HepG2 (cell line): ENCODE data around the gene OR6C75.

Source experiments
- BRCA1 ChIP-seq: sonication (generic); formaldehyde crosslinking; IDR thresholded peaks from 2 replicates; pipeline ENCODE4 v1.4.0; 2020; ENCODE audit warnings: missing genetic modification reagents
- CCAR2 ChIP-seq: fragments of 200-400 bp; formaldehyde crosslinking; optimal IDR thresholded peaks from 2 replicates; pipeline ENCODE3; 2018; ENCODE audit warnings: low read depth, mild to moderate bottlenecking, low read length, moderate library complexity
- CTCF ChIP-seq: sonication (generic); formaldehyde crosslinking; IDR thresholded peaks from 2 replicates; pipeline ENCODE4 v1.5.0; 2020; ENCODE audit warnings: mild to moderate bottlenecking, missing genetic modification reagents, moderate library complexity
- MLLT10 ChIP-seq: sonication (generic); formaldehyde crosslinking; IDR thresholded peaks from 2 replicates; pipeline ENCODE4 v1.4.0; 2020; ENCODE audit warnings: missing genetic modification reagents
- NR2C2 ChIP-seq: sonication (generic); formaldehyde crosslinking; IDR thresholded peaks from 2 replicates; pipeline ENCODE4 v1.4.0; 2020; ENCODE audit warnings: missing genetic modification reagents, mild to moderate bottlenecking, moderate library complexity, borderline replicate concordance
- NR2F2 ChIP-seq: IDR thresholded peaks from 2 replicates; pipeline ENCODE4 v1.6.1; 2012; ENCODE audit warnings: low read depth, inconsistent platforms, borderline replicate concordance
- PBX3 ChIP-seq: sonication (generic); formaldehyde crosslinking; IDR thresholded peaks from 2 replicates; pipeline ENCODE4 v1.8.1; 2023; ENCODE audit warnings: missing genetic modification reagents, inconsistent platforms, borderline replicate concordance
- SP1 ChIP-seq, 2 experiments: fragments of 450-650 bp in 1 of 2; sonication (generic) in 1 of 2; formaldehyde crosslinking in 1 of 2; IDR thresholded peaks; 2 replicates each; pipeline versions ENCODE4 v1.4.0 to v1.6.1; 2016 to 2020; ENCODE audit warnings: missing genetic modification reagents in 1 of 2
- TARDBP ChIP-seq: sonication (generic); formaldehyde crosslinking; IDR thresholded peaks from 2 replicates; pipeline ENCODE4 v1.8.0; 2022; ENCODE audit warnings: mild to moderate bottlenecking, missing genetic modification reagents
- ZBTB20 ChIP-seq: sonication (generic); formaldehyde crosslinking; IDR thresholded peaks from 2 replicates; pipeline ENCODE4 v1.8.1; 2023; ENCODE audit warnings: missing genetic modification reagents, low read depth, mild to moderate bottlenecking, borderline replicate concordance
- ZSCAN9 ChIP-seq: IDR thresholded peaks from 2 replicates; pipeline ENCODE4 v1.6.1; 2016; ENCODE audit warnings: borderline replicate concordance

- no peak for TF ChIP-seq PBX3 (CRISPR knock-in tag)
- TF ChIP-seq CTCF (CRISPR knock-in tag), result no peak
- TF ChIP-seq ZSCAN9 (CRISPR knock-in tag), result no peak
- TF ChIP-seq TARDBP (CRISPR knock-in tag), result no peak
- no peak for TF ChIP-seq ZBTB20 (CRISPR knock-in tag)
- no peak for TF ChIP-seq NR2F2
- no peak for TF ChIP-seq BRCA1 (CRISPR knock-in tag)
- no peak for TF ChIP-seq MLLT10 (CRISPR knock-in tag)
- TF ChIP-seq NR2C2 (CRISPR knock-in tag), result no peak
- TF ChIP-seq SP1 (IDR thresholded peaks at IDR 0.05), result no peak
- TF ChIP-seq SP1 (CRISPR knock-in tag; IDR thresholded peaks at IDR 0.05), result no peak
- TF ChIP-seq CCAR2, result no peak
Measured at GRCh38 chr12:55330446-55330845, 32.3 kb upstream of the OR6C75 start, which contains the start of gene OR6C3.
